ENCODE data around the gene L3MBTL3. TPM values are rescaled to one million over a fixed set of nuclear protein-coding genes. Genes with fewer than 3 reads are reported as not detected.

Gene L3MBTL3
- total RNA-seq, 4 donors from 2014 or later, result 4.2 to 12.8 (median 6.2) TPM

GRCh38 chr6:130187335-130188206 lies 169.2 kb downstream of the L3MBTL3 start:
- no peak for TF ChIP-seq POLR2A (IDR thresholded peaks at IDR 0.05)
- TF ChIP-seq POLR2AphosphoS5 (IDR thresholded peaks at IDR 0.05), result no peak
- no peak for TF ChIP-seq CTCF (IDR thresholded peaks at IDR 0.05)
- TF ChIP-seq EP300 (IDR thresholded peaks at IDR 0.05), result no peak
- Histone ChIP-seq H3K36me3 (no peaks in the 10 kb centered on the region), H3K4me3 (no peak overlapping the region), H3K27ac (no peak overlapping the region), H3K4me1 (no peaks in the 10 kb centered on the region), H3K27me3 (no peaks in the 10 kb centered on the region), H3K9me3 (no peaks in the 10 kb centered on the region)
- WGBS, result 65% methylated on average over 3 of the region's 3 CpGs
- no peak for DNase-seq (ENCODE audit: low spot score in 2 of 2)

GRCh38 chr6:130188207-130188899 lies 170.0 kb downstream of the L3MBTL3 start:
- no peaks in the 10 kb centered on the region for H3K4me1 ChIP-seq
- H3K27ac ChIP-seq, result no peak overlapping the region
- TF ChIP-seq POLR2AphosphoS5 (IDR thresholded peaks at IDR 0.05), result no peak
- TF ChIP-seq EP300 (IDR thresholded peaks at IDR 0.05), result no peak
- no peak for TF ChIP-seq CTCF (IDR thresholded peaks at IDR 0.05)
- no peak for TF ChIP-seq POLR2A (IDR thresholded peaks at IDR 0.05)
- H3K4me3 ChIP-seq, result no peak overlapping the region
- no peaks in the 10 kb centered on the region for H3K27me3 ChIP-seq
- no peaks in the 10 kb centered on the region for H3K9me3 ChIP-seq
- no peak for DNase-seq (ENCODE audit: low spot score in 2 of 2)
- WGBS, result 78% methylated on average over 6 of the region's 6 CpGs
- no peaks in the 10 kb centered on the region for H3K36me3 ChIP-seq

- Histone ChIP-seq H3K4me1 (no peaks in the 10 kb centered on the region), H3K27ac (no peak overlapping the region), H3K36me3 (no peaks in the 10 kb centered on the region), H3K9me3 (no peaks in the 10 kb centered on the region), H3K27me3 (no peaks in the 10 kb centered on the region), H3K4me3 (no peak overlapping the region)
- DNase-seq (ENCODE audit: low spot score in 2 of 2), result no peak
- 78% methylated on average over 8 of the region's 8 CpGs for WGBS
- TF ChIP-seq EP300 (IDR thresholded peaks at IDR 0.05), result no peak
- TF ChIP-seq POLR2AphosphoS5 (IDR thresholded peaks at IDR 0.05), result no peak
- no peak for TF ChIP-seq CTCF (IDR thresholded peaks at IDR 0.05)
- TF ChIP-seq POLR2A (IDR thresholded peaks at IDR 0.05), result no peak
Observed at GRCh38 chr6:130189531-130190397, 171.4 kb downstream of the L3MBTL3 start.

Other genes starting within 250 kb of the L3MBTL3 start
- gene TMEM244, start 157.3 kb upstream of the L3MBTL3 start, total RNA-seq, result not detected
- 1 to 10 TPM in 1 of 4 donors, not detected in 3; 3.5 TPM for gene SAMD3, start 204.4 kb downstream of the L3MBTL3 start, total RNA-seq